Pancreas (tissue), 10 donors: ENCODE data around the gene RAB8B. TPM values are rescaled to one million over a fixed set of nuclear protein-coding genes. Genes with fewer than 3 reads are reported as not detected.

ENCODE experiments used
- ATAC-seq, 4 donors: fragments of 200-7000 bp; cut with Tn5 transposase; one replicate each; pipeline versions ENCODE4 v1.8.0 to v1.9.1; 2020; ENCODE audit warnings: mild to moderate bottlenecking in 4 of 4, moderate library complexity in 4 of 4
- DNase-seq, 6 donors: peaks; one replicate each; pipeline ENCODE4 v3.0.0-alpha.2; 2020
- FAIRE-seq: peaks from 2 replicates; lab custom pipeline; 2012; peaks lifted over from hg19 to GRCh38; lab: Jason Lieb, UNC
- H3K27ac ChIP-seq, 4 donors: fragments of 200-600 bp; sonication (generic); 1 replicate in 3 of 4; 2 replicates in 1 of 4; pipeline versions ENCODE4 v1.5.0 to v1.8.0; 2020
- H3K27me3 ChIP-seq, 4 donors: fragments of 200-600 bp; one replicate each; pipeline ENCODE4 v1.8.0; 2021
- H3K36me3 ChIP-seq, 3 donors: fragments of 200-600 bp; sonication (generic) in 1 of 3; one replicate each; pipeline versions ENCODE4 v1.5.0 to v1.8.0; 2020 to 2021
- H3K4me1 ChIP-seq, 3 donors: fragments of 200-600 bp; one replicate each; pipeline ENCODE4 v1.8.0; 2021
- H3K4me3 ChIP-seq, 4 donors: fragments of 200-600 bp; sonication (generic) in 2 of 4; one replicate each; pipeline versions ENCODE4 v1.5.0 to v1.8.0; 2020 to 2021
- H3K9me3 ChIP-seq, 4 donors: fragments of 200-600 bp; one replicate each; pipeline ENCODE4 v1.8.0; 2021
- WGBS, 2 donors: extraction: QIAGEN DNeasy Blood & Tissue Kit; methylation state at CpG; one replicate each; pipeline ENCODE4 v1.1.7; 2013; 5-methylcytosine and 5-hydroxymethylcytosine counted together
- intact Hi-C, 3 donors: fragments of 100-400 bp; cut with DNase I; formaldehyde crosslinking; loops; one replicate each; pipeline versions ENCODE4 v1.11.1 to v1.14.2; 2022
- polyA plus RNA-seq, 2 donors: library from polyadenylated mRNA; stranded (reverse); fragments of 200-250 nt; gene quantifications; one replicate each; pipeline ENCODE4 v1.2.3, GENCODE V29; 2013
- total RNA-seq, 6 donors: library from RNA; stranded (reverse); fragmentation: NEBNext Ultra II Directional in 4 of 6; extraction: Animal tissue kit (Norgen Biotek cat#: 25700) in 4 of 6; gene quantifications; one replicate each; pipeline versions ENCODE4 v1.2.1 to v1.2.4, GENCODE V29; 2021 to 2023
- TF ChIP-seq, protein P1 (sequence below), 4 donors: fragments of 200-600 bp; sonication (generic) in 3 of 4; IDR thresholded peaks; one replicate each; pipeline versions ENCODE4 v1.5.0 to v1.8.0; 2021; ENCODE audit warnings: antibody characterized with exemption in 4 of 4
- donor health status: healthy with polysubstance abuse.
- donor health status: DM: no; HTN: no; CAD: no; lungs with moderate emphysema.
- donor health status: DM: no; HTN: no; CAD: no.
- donor health status: control.
- donor health status: control.
- donor health status: Bipolar disorder and iron deficiency.
- donor health status: DM: yes; HTN: yes; CAD: no.
- donor health status: DM: no; HTN: no; CAD: no.
- donor health status: DM: no; HTN: no; CAD: no.
- donor health status: DM: yes; HTN: yes; CAD: no.

Gene RAB8B
- total and polyA plus RNA-seq, 8 donors: 2.0 to 19.2 (median 5.3) TPM

GRCh38 chr15:63313825-63314224 lies 124.4 kb downstream of the RAB8B start:
- Histone ChIP-seq H3K36me3 (no peaks in the 10 kb centered on the region), H3K27me3 (no peaks in the 10 kb centered on the region), H3K9me3 (no peaks in the 10 kb centered on the region), H3K4me1 (no peaks in the 10 kb centered on the region), H3K27ac (no peak overlapping the region), H3K4me3 (no peak overlapping the region)
- TF ChIP-seq, protein P1, sequence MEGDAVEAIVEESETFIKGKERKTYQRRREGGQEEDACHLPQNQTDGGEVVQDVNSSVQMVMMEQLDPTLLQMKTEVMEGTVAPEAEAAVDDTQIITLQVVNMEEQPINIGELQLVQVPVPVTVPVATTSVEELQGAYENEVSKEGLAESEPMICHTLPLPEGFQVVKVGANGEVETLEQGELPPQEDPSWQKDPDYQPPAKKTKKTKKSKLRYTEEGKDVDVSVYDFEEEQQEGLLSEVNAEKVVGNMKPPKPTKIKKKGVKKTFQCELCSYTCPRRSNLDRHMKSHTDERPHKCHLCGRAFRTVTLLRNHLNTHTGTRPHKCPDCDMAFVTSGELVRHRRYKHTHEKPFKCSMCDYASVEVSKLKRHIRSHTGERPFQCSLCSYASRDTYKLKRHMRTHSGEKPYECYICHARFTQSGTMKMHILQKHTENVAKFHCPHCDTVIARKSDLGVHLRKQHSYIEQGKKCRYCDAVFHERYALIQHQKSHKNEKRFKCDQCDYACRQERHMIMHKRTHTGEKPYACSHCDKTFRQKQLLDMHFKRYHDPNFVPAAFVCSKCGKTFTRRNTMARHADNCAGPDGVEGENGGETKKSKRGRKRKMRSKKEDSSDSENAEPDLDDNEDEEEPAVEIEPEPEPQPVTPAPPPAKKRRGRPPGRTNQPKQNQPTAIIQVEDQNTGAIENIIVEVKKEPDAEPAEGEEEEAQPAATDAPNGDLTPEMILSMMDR (IDR thresholded peaks at IDR 0.05): no peak
- intact Hi-C loops: no loop called here
- DNase-seq: no peak
- no peak for ATAC-seq
- 90 to 93% methylated on average over 4 of the region's 4 CpGs for WGBS, 2 donors
- FAIRE-seq: no peak

DNA sequence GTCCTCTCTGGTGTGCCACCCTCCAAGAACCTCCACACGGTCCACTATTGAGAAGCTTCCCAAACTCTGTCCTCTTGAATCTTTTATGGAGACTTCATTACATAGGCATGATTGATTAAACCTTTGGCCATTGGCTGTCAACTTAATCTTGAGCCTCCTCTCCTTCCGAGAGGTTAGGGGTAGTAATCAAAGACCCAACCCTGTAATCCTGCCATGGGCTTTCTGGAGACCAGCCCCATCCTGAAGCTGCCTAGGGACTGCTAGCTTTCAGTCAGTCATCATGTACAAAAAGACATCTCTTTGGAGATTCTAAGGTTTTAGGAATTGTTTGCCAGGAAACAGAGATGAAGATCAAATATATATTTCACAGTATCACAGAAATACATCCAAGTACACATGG lies 125.0 kb downstream of the RAB8B start:
- intact Hi-C loops: no loop called here
- FAIRE-seq: no peak
- Histone ChIP-seq H3K4me3 (no peak overlapping the region), H3K36me3 (no peaks in the 10 kb centered on the region), H3K9me3 (no peaks in the 10 kb centered on the region), H3K27me3 (no peaks in the 10 kb centered on the region), H3K4me1 (no peaks in the 10 kb centered on the region), H3K27ac (no peak overlapping the region)
- ATAC-seq: no peak
- TF ChIP-seq, protein P1 (IDR thresholded peaks at IDR 0.05): no peak
- 61% methylated on average over 2 of the region's 2 CpGs for WGBS, 2 donors
- DNase-seq: no peak

Other genes with a start within 250 kb of the RAB8B start
- 100 to 1,000 TPM; 114 to 359 (median 249) TPM for gene TPM1, start 146.9 kb upstream of the RAB8B start, total RNA-seq
- 100 to 1,000 TPM; 304 to 482 TPM for gene TPM1, start 146.9 kb upstream of the RAB8B start, polyA plus RNA-seq
- 10 to 100 TPM in 1 of 6 donors, 1 to 10 TPM in 5; 4.8 to 11.2 (median 6.6) TPM for gene LACTB, start 67.7 kb upstream of the RAB8B start, total RNA-seq
- gene LACTB, start 67.7 kb upstream of the RAB8B start, polyA plus RNA-seq: 1 to 10 TPM; 6.0 to 7.3 TPM
- gene RPS27L, start 32.1 kb upstream of the RAB8B start, total RNA-seq: 100 to 1,000 TPM in 4 of 6 donors, 10 to 100 TPM in 2; 73.2 to 140 (median 116) TPM
- gene RPS27L, start 32.1 kb upstream of the RAB8B start, polyA plus RNA-seq: 100 to 1,000 TPM; 129 to 176 TPM
- gene APH1B, start 88.0 kb downstream of the RAB8B start, total RNA-seq: 10 to 100 TPM in 1 of 6 donors, 1 to 10 TPM in 5; 3.2 to 10.7 (median 5.8) TPM
- gene APH1B, start 88.0 kb downstream of the RAB8B start, polyA plus RNA-seq: 10 to 100 TPM in 1 of 2 donors, 1 to 10 TPM in 1; 3.1 to 11.7 TPM
- gene CA12, start 192.2 kb downstream of the RAB8B start, total RNA-seq: 10 to 100 TPM; 10.2 to 49.6 (median 28.6) TPM
- 10 to 100 TPM in 1 of 2 donors, 1 to 10 TPM in 1; 7.5 to 21.0 TPM for gene CA12, start 192.2 kb downstream of the RAB8B start, polyA plus RNA-seq